Lower leg skin (tissue), 4 donors: ENCODE data around the gene ZMYM4. TPM values are rescaled to one million over a fixed set of nuclear protein-coding genes. Genes with fewer than 3 reads are reported as not detected.
"Not testable (repeated sequence)": the region's sequence is repeated elsewhere in the genome, so short reads cannot be mapped to it uniquely, and the experiment has no call there.

Experiments
- DNase-seq, 2 donors: peaks; one replicate each; pipeline ENCODE4 v3.0.0-alpha.2; 2019; ENCODE audit warnings: low spot score in 2 of 2
- H3K4me3 ChIP-seq: fragments of 200-600 bp; sonication (generic); 2 replicates; pipeline ENCODE4 v1.5.1; 2017; ENCODE audit warnings: mild to moderate bottlenecking, low read depth; ENCODE audit not compliant: poor library complexity, severe bottlenecking
- CTCF ChIP-seq, 3 donors: fragments of 450-650 bp; IDR thresholded peaks; one replicate each; pipeline ENCODE4 v1.5.1; 2016; ENCODE audit warnings: antibody characterized with exemption in 3 of 3, mild to moderate bottlenecking in 3 of 3, moderate library complexity in 2 of 3
- POLR2A ChIP-seq, 2 donors: fragments of 450-650 bp; IDR thresholded peaks; one replicate each; pipeline ENCODE4 v1.6.1; 2016 to 2017; ENCODE audit warnings: antibody characterized with exemption in 2 of 2, mild to moderate bottlenecking in 1 of 2, moderate library complexity in 1 of 2
- WGBS, 2 donors: methylation state at CpG; one replicate each; pipeline ENCODE4 v1.1.5; 2018; 5-methylcytosine and 5-hydroxymethylcytosine counted together
- intact Hi-C: fragments of 100-400 bp; cut with DNase I; formaldehyde crosslinking; loops from one replicate; pipeline ENCODE4 v1.15.0; 2023; ENCODE audit warnings: low total_unique reads
- total RNA-seq, 4 donors: library from RNA; depleted of rRNA; stranded (reverse); fragments of >200 nt; gene quantifications; one replicate each; pipeline ENCODE4 v1.1.0, GENCODE V29; 2016

The ZMYM4 gene
- total RNA-seq, 4 donors from 2014 or later, result 12.7 to 20.0 (median 19.3) TPM

GRCh38 chr1:35319988-35320713 lies 51.6 kb downstream of the ZMYM4 start:
- 50 to 72% methylated on average over 4 of the region's 4 CpGs for WGBS, 2 donors
- intact Hi-C loops, result no loop called here
- no peak for DNase-seq
- TF ChIP-seq CTCF (IDR thresholded peaks at IDR 0.05) (no peak), POLR2A (IDR thresholded peaks at IDR 0.05) (no peak)
- H3K4me3 ChIP-seq, result no peak overlapping the region

- no peak overlapping the region for H3K4me3 ChIP-seq
- 83 to 89% methylated on average over 3 of the region's 3 CpGs for WGBS, 2 donors
- intact Hi-C loops, result no loop called here
- TF ChIP-seq POLR2A (IDR thresholded peaks at IDR 0.05) (no peak), CTCF (IDR thresholded peaks at IDR 0.05) (no peak)
- DNase-seq, result no peak
These were observed 52.4 kb downstream of the ZMYM4 start for GRCh38 chr1:35320937-35321336.

- intact Hi-C loops, result no loop called here
- 72 to 83% methylated on average over 1 of the region's 1 CpG for WGBS, 2 donors
- TF ChIP-seq CTCF (IDR thresholded peaks at IDR 0.05) (no peak), POLR2A (IDR thresholded peaks at IDR 0.05) (no peak)
- H3K4me3 ChIP-seq, result no peak overlapping the region
- no peak for DNase-seq
These were observed 56.0 kb downstream of the ZMYM4 start for GRCh38 chr1:35324486-35324885.

GRCh38 chr1:35326246-35326866 lies 57.8 kb downstream of the ZMYM4 start:
- TF ChIP-seq POLR2A (IDR thresholded peaks at IDR 0.05) (no peak), CTCF (IDR thresholded peaks at IDR 0.05) (no peak)
- intact Hi-C loops, result no loop called here
- no peak overlapping the region for H3K4me3 ChIP-seq
- 87 to 96% methylated on average over 3 of the region's 3 CpGs for WGBS, 2 donors
- DNase-seq, result no peak

GRCh38 chr1:35331618-35332017 lies 63.1 kb downstream of the ZMYM4 start:
- intact Hi-C loops, DNase-seq, H3K4me3 ChIP-seq: not testable (repeated sequence)
- 74 to 96% methylated on average over 2 of the region's 2 CpGs for WGBS, 2 donors

GRCh38 chr1:35334485-35334884 lies 66.0 kb downstream of the ZMYM4 start:
- no peak for DNase-seq
- 61 to 71% methylated on average over 1 of the region's 1 CpG for WGBS, 2 donors
- intact Hi-C loops, result no loop called here

More at GRCh38 chr1:35334485-35334884, 66.0 kb downstream of the ZMYM4 start:
- TF ChIP-seq CTCF (IDR thresholded peaks at IDR 0.05), result no peak
- no peak for TF ChIP-seq POLR2A (IDR thresholded peaks at IDR 0.05)
- H3K4me3 ChIP-seq, result no peak overlapping the region
